ENCODE data around the gene RCBTB2.
"Not testable (repeated sequence)": the region's sequence is repeated elsewhere in the genome, so short reads cannot be mapped to it uniquely, and the experiment has no call there.

The RCBTB2 gene

DNA sequence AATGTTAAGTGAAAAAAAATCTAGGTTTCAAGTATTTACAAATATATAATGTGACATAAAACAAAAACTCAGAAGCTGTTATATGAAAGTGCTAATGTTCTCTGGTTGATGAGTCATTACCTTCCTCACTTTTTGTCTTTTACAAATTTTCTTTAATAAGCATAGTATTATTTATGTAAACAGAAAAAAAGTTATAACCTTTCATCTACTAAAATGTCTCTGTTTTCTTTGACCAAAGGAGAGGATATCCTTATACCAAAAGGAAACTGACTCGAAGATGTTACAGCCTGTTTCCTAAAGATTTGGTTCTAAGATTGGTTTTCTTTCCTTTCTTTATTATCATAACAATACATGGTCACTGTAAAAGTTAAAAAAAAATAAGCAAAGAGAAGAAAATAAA lies 38.0 kb downstream of the RCBTB2 start:
- DNase-seq (ENCODE audit: low read depth in 2 of 2), result no peak

DNA sequence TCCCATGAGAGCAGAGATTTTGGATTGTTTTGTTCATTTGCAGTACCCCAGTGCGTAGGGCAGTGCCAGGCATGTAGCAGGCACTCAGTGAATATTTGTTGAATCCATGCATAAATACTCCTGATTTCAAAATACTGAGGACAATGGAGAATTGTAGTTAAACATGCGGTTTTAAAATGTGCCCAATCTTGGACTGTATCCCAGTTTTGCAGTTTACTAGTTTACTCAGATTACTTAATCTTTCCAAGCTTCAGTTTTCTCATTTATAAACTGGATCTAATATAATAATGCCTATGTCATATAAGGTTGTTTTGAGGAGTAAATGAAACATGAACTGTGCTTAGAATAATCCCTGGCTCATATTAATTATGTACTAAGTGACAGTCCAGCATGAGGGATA lies 39.0 kb downstream of the RCBTB2 start:
- no peak for DNase-seq (ENCODE audit: low read depth in 2 of 2)

DNA sequence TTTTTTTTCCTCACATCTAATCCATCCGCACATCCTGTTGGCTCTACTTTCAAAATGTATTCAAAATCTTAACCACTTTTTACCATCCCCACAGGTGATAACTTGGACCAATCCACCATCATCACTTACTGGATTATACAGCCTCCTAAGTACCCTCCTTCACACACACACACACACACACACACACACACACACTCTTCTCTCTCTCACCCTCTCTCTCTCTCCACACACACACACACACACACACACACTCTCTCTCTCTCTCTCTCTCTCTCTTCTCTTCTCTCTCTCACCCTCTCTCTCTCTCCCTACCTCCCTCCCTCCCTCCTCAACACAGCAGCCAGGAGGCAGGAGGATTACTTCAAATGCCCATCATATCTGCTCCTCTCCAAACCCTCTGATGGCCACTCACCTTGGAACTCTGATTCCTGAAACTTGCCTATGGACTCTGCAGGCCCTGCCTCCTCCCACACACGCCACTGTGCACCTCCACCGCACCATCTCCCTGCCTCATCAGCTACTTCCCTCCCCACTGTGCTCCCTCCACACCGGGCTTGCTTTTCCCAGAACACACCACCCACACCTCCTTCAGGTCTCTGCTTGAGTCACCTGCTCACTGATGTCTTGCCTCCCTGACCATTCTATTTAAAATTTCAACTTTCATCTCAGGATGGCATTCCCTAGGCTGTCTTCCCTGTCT lies 39.7 kb downstream of the RCBTB2 start:
- no peak for DNase-seq (ENCODE audit: low read depth in 2 of 2)

DNA sequence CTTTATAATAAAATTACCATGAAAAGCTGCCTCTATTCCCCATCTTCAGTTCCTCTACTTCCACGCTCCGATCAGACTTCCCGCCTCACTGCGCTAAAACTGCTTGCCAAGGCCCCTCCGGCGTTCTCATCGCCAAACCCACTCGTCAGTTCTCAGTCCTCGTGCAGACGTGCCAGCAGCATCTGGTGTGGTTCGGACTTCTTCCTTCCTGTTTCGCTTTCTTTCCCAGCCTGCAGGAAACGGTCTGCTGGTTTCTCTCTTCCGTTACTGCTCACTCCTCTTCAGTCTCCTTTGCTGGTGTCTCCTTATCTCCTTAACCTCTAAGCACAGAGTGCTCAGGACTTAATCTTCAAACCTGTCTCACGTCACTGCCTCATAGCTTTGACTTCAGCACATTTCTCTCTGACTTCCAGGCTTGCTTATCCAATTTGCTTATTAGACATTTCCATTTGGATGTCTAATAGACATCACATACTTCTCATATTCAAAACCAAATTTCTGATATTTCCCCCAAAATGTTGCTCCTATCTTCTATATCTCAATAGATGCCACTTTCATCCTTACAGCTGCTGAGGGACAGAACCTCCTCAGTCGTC lies 40.3 kb downstream of the RCBTB2 start:
- peak; percentile 34 to 41 for DNase-seq (ENCODE audit: low read depth in 2 of 2)

DNA sequence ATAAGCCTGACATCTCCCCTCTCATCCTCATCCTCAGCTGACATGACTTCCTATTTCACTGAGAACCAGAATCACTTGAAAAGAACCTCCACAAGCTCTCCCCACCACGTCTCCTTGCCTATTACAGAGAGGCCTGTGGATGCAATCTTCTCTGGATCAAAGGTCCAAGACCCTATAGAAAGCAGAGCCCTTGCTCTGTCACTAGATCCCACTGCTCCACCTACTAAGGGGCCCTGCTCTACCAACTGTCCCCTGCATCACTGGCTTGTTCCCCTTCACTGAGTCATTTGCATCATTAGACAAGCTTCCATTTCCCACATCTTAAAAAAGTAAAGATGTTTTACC lies 40.8 kb downstream of the RCBTB2 start:
- no peak for DNase-seq (ENCODE audit: low read depth in 2 of 2)

- no peak for DNase-seq (ENCODE audit: low read depth in 2 of 2)
Observed at GRCh38 chr13:48491423-48492095, 41.3 kb downstream of the RCBTB2 start.

DNA sequence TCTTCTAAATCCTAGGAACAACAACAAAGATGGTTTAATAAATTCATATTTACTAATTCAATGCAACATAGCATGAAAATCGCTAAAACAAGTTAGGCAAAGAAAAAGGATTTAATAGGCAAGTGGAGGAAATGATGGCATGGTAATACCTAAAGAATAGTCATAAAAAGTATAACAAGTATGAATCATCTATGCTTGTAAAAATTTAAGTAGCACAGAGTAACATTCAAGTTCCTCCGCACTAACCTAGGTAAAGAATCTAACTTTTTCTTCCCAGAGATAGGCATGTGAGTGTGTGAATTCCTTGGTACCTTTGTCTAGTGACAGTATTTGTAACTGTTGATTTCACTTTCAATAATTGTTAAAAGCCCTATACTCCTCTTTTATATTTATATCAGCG lies 42.6 kb downstream of the RCBTB2 start:
- no peak for DNase-seq (ENCODE audit: low read depth in 2 of 2)

GRCh38 chr13:48489666-48490065 lies 43.2 kb downstream of the RCBTB2 start:
- DNase-seq (ENCODE audit: low read depth in 2 of 2), result no peak

DNA sequence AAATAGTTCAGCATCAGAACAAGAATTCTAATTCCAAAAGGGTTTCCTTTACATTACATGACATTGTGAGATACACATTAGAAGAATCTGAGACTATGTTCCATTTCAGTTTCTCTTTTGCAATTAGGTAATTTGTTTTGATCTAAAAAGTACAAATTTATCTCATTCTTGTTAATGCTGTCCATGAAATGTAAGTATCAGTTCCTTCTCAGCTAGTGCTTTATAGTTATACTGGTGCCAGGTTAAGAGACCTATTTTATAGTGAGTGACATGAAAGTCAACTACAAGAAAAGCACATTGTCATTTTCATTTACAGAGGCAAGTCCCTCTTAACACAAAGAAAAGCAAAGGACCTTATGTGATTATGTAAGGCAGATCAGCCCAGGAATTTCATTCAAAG lies 43.9 kb downstream of the RCBTB2 start:
- no peak for DNase-seq (ENCODE audit: low read depth in 2 of 2)

GRCh38 chr13:48487968-48488367 lies 44.9 kb downstream of the RCBTB2 start:
- DNase-seq (ENCODE audit: low read depth in 2 of 2), result no peak

GRCh38 chr13:48486836-48487235 lies 46.0 kb downstream of the RCBTB2 start:
- DNase-seq (ENCODE audit: low read depth in 2 of 2), result no peak

DNA sequence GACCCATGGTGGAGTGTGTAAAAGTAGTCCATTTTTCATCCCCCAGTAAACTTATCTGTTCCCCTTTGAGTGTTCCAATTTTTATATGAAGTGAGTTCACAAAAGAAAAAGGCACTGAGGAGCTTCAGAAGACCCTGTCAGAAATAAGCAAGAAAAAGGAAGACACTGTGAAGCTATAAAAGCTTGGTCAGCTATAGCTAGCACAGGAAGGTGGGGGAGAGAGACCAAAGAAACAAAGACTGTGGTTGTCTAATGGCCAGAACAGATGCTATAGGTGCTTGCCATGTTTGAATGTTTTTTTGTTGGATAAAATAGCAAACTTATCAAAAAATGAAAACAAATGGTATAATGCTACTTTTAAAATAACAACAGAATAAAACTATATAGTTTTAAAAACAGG lies 46.5 kb downstream of the RCBTB2 start:
- no peak for DNase-seq (ENCODE audit: low read depth in 2 of 2)

- no peak for DNase-seq (ENCODE audit: low read depth in 2 of 2)
Observed at GRCh38 chr13:48485432-48485831, 47.4 kb downstream of the RCBTB2 start.

DNA sequence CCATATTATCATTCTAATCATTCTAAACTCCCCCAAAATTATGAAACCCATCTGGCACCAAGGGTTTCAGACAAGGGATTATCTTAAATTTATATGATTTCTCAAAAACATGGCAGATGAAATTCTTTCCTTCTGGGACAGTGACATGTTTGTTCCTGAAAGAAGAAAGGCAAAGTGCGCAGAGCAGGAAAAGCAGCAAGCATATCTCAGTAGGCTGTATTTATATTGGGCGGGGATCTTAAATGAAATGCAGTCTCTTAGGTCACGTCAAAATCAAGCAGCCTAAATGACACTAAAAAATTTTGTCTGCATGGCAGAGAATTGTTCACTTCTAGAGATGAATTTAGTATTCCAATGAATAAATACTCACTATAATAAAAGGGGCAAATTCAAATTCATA lies 49.3 kb downstream of the RCBTB2 start:
- DNase-seq (ENCODE audit: low read depth in 2 of 2), result no peak

GRCh38 chr13:48478391-48478790 lies 54.5 kb downstream of the RCBTB2 start:
- DNase-seq (ENCODE audit: low read depth in 2 of 2), result no peak

- DNase-seq (ENCODE audit: low read depth in 2 of 2), result no peak
Observed at GRCh38 chr13:48477191-48477855, 55.6 kb downstream of the RCBTB2 start.

GRCh38 chr13:48476686-48477085 lies 56.2 kb downstream of the RCBTB2 start:
- no peak for DNase-seq (ENCODE audit: low read depth in 2 of 2)

DNA sequence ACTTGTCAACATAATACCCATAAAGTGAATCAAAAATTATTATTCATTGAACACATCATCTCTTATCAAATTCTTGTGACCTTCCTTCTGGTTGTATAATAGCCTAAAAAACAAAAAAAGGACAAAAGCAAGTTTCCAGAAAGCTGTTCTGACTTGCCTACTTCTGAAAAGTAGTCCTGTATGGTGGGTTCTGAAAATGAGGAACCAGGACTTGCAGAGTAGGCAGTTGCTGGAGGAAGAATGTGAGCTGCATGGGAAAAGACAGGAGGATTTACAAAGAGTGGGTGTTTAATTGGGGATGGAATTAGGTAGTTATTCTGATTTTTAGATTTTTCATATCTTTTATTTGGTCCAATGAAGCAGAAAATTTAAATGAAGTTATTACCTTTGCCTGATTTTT lies 56.7 kb downstream of the RCBTB2 start:
- no peak for DNase-seq (ENCODE audit: low read depth in 2 of 2)

DNA sequence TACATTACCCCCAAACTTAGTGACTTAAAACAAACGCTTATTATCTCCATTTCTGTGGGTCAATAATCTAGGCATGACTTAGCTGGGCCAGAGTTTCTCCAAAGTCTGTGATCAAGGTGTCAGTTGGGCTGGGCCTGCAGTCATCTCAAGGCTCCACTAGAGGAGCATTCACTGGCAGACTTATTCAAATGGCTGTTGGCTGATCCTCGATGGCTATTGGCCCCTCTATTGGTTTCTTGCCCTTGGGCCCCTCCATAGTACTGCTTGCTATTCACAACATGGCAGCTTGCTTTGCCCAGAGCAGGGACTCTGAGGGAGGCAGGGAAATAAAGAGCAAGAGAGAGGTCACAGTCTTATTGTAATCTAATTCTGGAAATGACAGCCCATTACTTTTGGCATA lies 57.6 kb downstream of the RCBTB2 start:
- DNase-seq (ENCODE audit: low read depth in 2 of 2), result no peak

- no peak for DNase-seq (ENCODE audit: low read depth in 2 of 2)
Observed at GRCh38 chr13:48457578-48458242, 75.2 kb downstream of the RCBTB2 start.

DNA sequence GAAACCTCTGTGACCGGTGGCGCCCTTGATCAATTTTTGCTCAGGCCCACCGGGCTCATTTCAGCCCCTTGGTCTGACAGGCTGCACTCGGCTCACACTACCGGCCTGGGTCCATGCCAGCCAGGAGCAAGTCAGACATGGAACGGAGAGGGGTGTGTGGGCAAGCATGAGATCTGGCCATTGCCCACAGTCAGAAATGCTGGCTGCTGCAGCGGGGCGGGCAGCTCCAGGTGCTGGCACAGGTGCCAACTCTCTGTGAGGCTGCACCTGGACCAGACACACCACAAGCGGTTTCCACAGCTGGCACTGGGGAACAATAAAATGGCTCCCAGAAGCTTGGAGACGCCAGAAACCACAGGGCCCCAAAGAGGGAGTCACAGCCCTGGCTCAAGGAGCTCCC lies 76.3 kb downstream of the RCBTB2 start:
- no peak for DNase-seq (ENCODE audit: low read depth in 2 of 2)

DNA sequence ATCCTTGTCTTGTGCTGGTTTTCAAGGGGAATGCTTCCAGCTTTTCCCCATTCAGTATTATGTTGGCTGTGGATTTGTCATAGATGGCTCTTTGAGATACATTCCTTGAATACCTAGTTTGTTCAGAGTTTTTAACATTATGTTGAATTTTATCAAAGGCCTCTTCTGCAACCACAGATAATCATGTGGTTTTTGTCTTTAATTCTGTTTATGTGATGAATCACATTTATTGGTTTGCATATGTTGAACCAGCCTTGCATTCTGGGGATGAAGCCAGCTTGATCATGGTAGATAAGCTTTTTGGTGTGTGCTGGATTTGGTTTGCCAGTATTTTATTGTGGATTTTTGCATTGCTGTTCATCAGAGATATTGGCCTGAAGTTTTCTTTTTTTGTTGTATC lies 81.7 kb downstream of the RCBTB2 start:
- DNase-seq (ENCODE audit: low read depth in 2 of 2), result not testable (repeated sequence)
